OCI-LY1 (cell line): ENCODE measurements around the gene GOLGA2.

ENCODE experiments used
- H2AFZ ChIP-seq: fragments of 200-600 bp; sonication (generic), shearing (Covaris generic); 2 replicates; pipeline ENCODE4 v1.6.0; 2014; ENCODE audit warnings: antibody characterized with exemption, mild to moderate bottlenecking, low read length
- H3F3A ChIP-seq: fragments of 200-600 bp; sonication (generic), shearing (Covaris generic); 2 replicates; pipeline ENCODE4 v1.6.0; 2014; ENCODE audit warnings: mild to moderate bottlenecking, antibody characterized with exemption, low read length, moderate library complexity; ENCODE audit not compliant: insufficient read depth
- H3K27ac ChIP-seq: fragments of 200-600 bp; sonication (generic); 2 replicates; pipeline ENCODE4 v1.5.1; 2014; ENCODE audit warnings: low read length, mixed run types, mild to moderate bottlenecking, low read depth; ENCODE audit not compliant: poor library complexity, severe bottlenecking
- H3K27me3 ChIP-seq: fragments of 200-600 bp; sonication (generic); 2 replicates; pipeline ENCODE4 v1.6.0; 2014; ENCODE audit warnings: antibody characterized with exemption, mild to moderate bottlenecking, low read length, moderate library complexity; ENCODE audit not compliant: insufficient read depth
- H3K36me3 ChIP-seq: fragments of 200-600 bp; sonication (generic); 2 replicates; pipeline ENCODE4 v1.6.1; 2014; ENCODE audit warnings: mild to moderate bottlenecking, antibody characterized with exemption, low read length, moderate library complexity, mixed read lengths; ENCODE audit not compliant: insufficient read depth
- H3K4me1 ChIP-seq: fragments of 200-600 bp; sonication (generic); 2 replicates; pipeline ENCODE4 v1.5.1; 2014; ENCODE audit warnings: mild to moderate bottlenecking, low read length, moderate library complexity; ENCODE audit not compliant: insufficient read depth, severe bottlenecking
- H3K4me2 ChIP-seq: fragments of 200-600 bp; sonication (generic), shearing (Covaris generic); 2 replicates; pipeline ENCODE4 v1.6.1; 2014; ENCODE audit warnings: low read length
- H3K4me3 ChIP-seq: fragments of 200-600 bp; sonication (generic); 2 replicates; pipeline ENCODE4 v1.5.1; 2014; ENCODE audit warnings: low read length, low read depth, mild to moderate bottlenecking, mixed read lengths; ENCODE audit not compliant: poor library complexity, severe bottlenecking
- H3K79me2 ChIP-seq: fragments of 200-600 bp; shearing (Covaris generic); 2 replicates; pipeline ENCODE4 v1.6.1; 2016; ENCODE audit warnings: mixed run types, low read length, mixed read lengths; ENCODE audit not compliant: insufficient read depth
- H3K9ac ChIP-seq: fragments of 200-600 bp; sonication (generic), shearing (Covaris generic); 2 replicates; pipeline ENCODE4 v1.6.1; 2014; ENCODE audit warnings: mild to moderate bottlenecking, low read length, mixed read lengths
- H3K9me2 ChIP-seq: fragments of 200-600 bp; sonication (generic), shearing (Covaris generic); 2 replicates; pipeline ENCODE4 v1.6.1; 2014; ENCODE audit warnings: low read depth, mild to moderate bottlenecking, low read length, mixed read lengths
- H3K9me3 ChIP-seq: fragments of 200-600 bp; shearing (Covaris generic); 2 replicates; pipeline ENCODE4 v1.6.1; 2014; ENCODE audit warnings: low read length, mixed read lengths
- H4K20me1 ChIP-seq: fragments of 200-600 bp; sonication (generic), shearing (Covaris generic); 2 replicates; pipeline ENCODE4 v1.6.0; 2016; ENCODE audit warnings: mild to moderate bottlenecking, low read length; ENCODE audit not compliant: insufficient read depth
- EZH2 ChIP-seq: fragments of 200-600 bp; sonication (generic), shearing (Covaris generic); IDR thresholded peaks from 2 replicates; pipeline ENCODE4 v1.8.0; 2017; ENCODE audit warnings: borderline replicate concordance, mixed run types, mild to moderate bottlenecking, antibody characterized with exemption, low read length, moderate library complexity, mixed read lengths
- TF ChIP-seq, protein P1 (sequence below): fragments of 200-600 bp; sonication (generic), shearing (Covaris generic); IDR thresholded peaks from 2 replicates; pipeline ENCODE4 v1.5.1; 2017; ENCODE audit warnings: mild to moderate bottlenecking, antibody characterized with exemption, low read length, moderate library complexity, mixed read lengths

The GOLGA2 gene

GRCh38 chr9:128245421-128246151 lies 30.2 kb downstream of the GOLGA2 start:
- peaks cover 4% of the 10 kb centered on the region; the same call in 1 of the 2 replicates for H3K27me3 ChIP-seq
- peaks cover 17% of the 10 kb centered on the region for H3K4me1 ChIP-seq
- H4K20me1 ChIP-seq = no peaks in the 10 kb centered on the region
- H3K9me2 ChIP-seq = no peaks in the 10 kb centered on the region
- no peaks in the 10 kb centered on the region for H3K79me2 ChIP-seq
- H3K4me2 ChIP-seq = no peak overlapping the region
- no peaks in the 10 kb centered on the region for H3K9me3 ChIP-seq
- H2AFZ ChIP-seq = no peak overlapping the region
- no peaks in the 10 kb centered on the region for H3F3A ChIP-seq
- H3K36me3 ChIP-seq = no peaks in the 10 kb centered on the region
- H3K9ac ChIP-seq = no peak overlapping the region
- no peak for TF ChIP-seq EZH2
- TF ChIP-seq, protein P1, sequence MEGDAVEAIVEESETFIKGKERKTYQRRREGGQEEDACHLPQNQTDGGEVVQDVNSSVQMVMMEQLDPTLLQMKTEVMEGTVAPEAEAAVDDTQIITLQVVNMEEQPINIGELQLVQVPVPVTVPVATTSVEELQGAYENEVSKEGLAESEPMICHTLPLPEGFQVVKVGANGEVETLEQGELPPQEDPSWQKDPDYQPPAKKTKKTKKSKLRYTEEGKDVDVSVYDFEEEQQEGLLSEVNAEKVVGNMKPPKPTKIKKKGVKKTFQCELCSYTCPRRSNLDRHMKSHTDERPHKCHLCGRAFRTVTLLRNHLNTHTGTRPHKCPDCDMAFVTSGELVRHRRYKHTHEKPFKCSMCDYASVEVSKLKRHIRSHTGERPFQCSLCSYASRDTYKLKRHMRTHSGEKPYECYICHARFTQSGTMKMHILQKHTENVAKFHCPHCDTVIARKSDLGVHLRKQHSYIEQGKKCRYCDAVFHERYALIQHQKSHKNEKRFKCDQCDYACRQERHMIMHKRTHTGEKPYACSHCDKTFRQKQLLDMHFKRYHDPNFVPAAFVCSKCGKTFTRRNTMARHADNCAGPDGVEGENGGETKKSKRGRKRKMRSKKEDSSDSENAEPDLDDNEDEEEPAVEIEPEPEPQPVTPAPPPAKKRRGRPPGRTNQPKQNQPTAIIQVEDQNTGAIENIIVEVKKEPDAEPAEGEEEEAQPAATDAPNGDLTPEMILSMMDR = no peak
- no peak overlapping the region for H3K27ac ChIP-seq
- H3K4me3 ChIP-seq = no peak overlapping the region

DNA sequence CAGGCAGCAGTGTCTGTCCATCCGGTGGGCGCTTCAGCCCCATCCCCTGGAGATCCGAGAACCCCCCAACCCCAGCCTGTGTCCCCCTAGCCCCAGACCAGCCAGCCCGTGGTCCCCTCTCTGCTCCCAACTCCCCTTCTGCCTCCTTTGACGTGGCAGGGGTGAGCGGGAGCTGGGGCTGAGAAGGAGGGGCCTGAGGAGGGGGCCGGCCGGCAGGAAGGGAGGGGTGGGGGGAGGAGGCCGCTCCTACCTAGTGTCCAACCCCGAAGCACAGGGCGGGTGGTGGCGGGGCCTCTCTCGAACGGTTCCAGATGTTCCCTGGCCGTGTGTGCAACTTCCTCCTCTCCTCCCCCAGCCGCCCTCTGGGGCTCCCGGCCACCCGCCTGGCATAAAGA lies 31.0 kb downstream of the GOLGA2 start:
- Histone ChIP-seq H3K27me3 (peaks cover 4% of the 10 kb centered on the region; the same call in 1 of the 2 replicates), H3K4me2 (no peak overlapping the region), H3K4me3 (no peak overlapping the region), H3K79me2 (no peaks in the 10 kb centered on the region), H3K36me3 (no peaks in the 10 kb centered on the region), H3K9me2 (no peaks in the 10 kb centered on the region), H3K9ac (no peak overlapping the region), H3K27ac (no peak overlapping the region), H4K20me1 (no peaks in the 10 kb centered on the region), H2AFZ (no peak overlapping the region), H3K9me3 (no peaks in the 10 kb centered on the region), H3K4me1 (peaks cover 12% of the 10 kb centered on the region), H3F3A (no peaks in the 10 kb centered on the region)
- TF ChIP-seq EZH2 = no peak
- TF ChIP-seq, protein P1 = no peak

DNA sequence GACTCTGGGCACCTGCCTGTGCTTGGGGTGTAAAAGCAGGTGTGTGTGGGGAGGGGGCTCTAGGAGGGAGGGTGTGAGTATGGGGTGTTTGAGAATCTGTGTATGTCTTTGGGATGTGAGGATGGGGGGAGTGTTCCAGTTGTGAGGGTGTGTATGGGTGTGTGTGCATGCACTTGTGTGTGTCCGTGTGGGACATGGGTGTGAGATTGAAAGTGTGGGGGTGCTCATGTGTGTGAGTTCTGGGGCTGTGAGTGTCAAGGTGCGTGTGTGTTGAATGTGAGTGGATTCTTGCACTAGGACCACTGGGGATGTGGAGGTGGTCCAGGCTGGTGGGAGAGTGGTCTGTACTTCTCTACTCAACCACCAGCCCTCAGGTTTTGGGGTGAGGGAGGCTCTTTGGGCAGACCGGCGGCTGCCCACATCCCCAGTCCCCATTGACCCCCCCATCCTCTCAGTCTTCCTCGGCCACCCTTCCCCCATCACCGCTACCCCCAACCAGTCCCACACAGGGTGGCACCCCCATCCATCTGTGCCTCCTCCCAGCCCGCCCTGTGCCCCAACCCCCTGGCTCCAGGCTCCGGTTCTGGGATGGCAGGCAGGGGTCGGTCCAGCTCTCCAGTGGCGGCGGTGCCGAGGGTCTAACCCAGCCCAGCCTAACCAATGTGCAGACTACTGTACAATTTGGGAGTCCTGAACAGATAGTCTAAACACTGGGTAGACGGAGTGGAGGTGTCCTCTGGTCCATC lies 31.5 kb downstream of the GOLGA2 start:
- Histone ChIP-seq H3K36me3 (no peaks in the 10 kb centered on the region), H3K4me3 (no peak overlapping the region), H4K20me1 (no peaks in the 10 kb centered on the region), H3K9me2 (no peaks in the 10 kb centered on the region), H3K27ac (no peak overlapping the region), H3K4me2 (no peak overlapping the region), H3K4me1 (peaks cover 10% of the 10 kb centered on the region), H3K27me3 (peaks cover 4% of the 10 kb centered on the region; the same call in 1 of the 2 replicates), H3F3A (no peaks in the 10 kb centered on the region), H3K79me2 (no peaks in the 10 kb centered on the region), H2AFZ (no peak overlapping the region), H3K9ac (no peak overlapping the region), H3K9me3 (no peaks in the 10 kb centered on the region)
- TF ChIP-seq, protein P1 = no peak
- TF ChIP-seq EZH2 = no peak
